ENCODE data around the gene S100A7.
"Not testable (repeated sequence)": the region's sequence is repeated elsewhere in the genome, so short reads cannot be mapped to it uniquely, and the experiment has no call there.

S100A7 gene

GRCh38 chr1:153476491-153477093 lies 16.1 kb upstream of the S100A7 start:
- no peak for DNase-seq (ENCODE audit: low read depth in 2 of 2)

GRCh38 chr1:153475282-153475681 lies 14.8 kb upstream of the S100A7 start:
- DNase-seq (ENCODE audit: low read depth in 2 of 2): no peak

GRCh38 chr1:153474347-153474746 lies 13.9 kb upstream of the S100A7 start:
- DNase-seq (ENCODE audit: low read depth in 2 of 2): no peak

GRCh38 chr1:153470707-153471106 lies 10.3 kb upstream of the S100A7 start:
- DNase-seq (ENCODE audit: low read depth in 2 of 2): no peak

DNA sequence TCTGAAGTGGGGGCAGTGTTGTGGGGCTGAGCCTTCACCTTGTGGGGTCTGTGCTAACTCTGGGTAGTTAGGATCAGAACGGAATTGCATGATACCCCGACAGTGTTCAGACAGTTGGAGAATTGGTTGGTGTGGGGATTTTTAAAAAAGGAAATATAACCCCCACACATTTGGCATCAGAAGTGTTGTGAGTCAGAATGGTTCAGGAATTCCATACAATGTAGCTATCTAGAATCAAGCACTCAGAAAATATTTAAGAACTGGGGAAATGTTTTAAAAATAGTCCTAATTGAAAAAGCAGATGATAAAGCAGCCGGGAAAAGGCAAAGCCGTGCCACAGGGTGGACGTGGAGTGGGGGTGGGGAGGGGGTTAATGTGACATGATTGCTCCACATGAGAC lies 6.5 kb upstream of the S100A7 start:
- no peak for DNase-seq (ENCODE audit: low read depth in 2 of 2)

DNA sequence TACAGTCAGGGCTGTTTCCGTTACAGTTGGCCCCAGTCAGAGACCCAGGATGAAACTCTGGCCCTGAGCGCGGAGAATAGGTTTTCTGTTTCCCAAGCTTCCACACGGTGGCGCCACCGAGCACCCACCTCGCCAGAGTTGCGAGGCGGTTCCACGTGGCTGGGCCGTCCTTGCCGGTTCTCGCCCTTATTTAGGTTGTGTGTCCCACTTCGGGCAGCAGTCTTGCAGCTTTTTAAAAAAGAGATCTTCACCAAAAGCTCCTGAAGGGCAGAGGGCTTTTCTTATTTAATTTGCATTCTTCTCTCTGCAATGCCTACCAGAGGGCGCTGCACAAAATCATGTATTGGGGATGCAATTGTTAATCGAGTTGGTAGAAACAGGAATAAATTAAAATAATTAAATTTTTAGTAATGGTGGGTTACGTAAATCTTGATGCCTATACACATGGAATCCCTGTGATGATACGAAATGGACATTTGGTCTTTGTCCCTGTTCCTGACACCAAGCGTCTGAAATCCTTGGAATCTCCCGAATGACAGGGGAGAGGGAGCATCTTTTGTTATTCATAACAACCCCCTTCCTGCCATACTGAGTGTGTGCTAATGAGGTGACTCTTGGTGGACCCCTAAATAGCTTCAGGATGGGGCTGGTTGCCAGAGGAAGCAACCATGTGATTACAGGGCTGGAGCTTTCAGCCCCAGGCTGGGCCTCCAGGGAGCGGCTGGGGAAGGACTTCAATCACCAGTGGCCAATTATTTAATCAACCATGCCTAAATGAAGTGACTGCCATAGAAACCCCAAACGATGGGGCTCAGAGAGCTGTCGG lies 5.6 kb upstream of the S100A7 start:
- peak; percentile 36 to 42 for DNase-seq (ENCODE audit: low read depth in 2 of 2)

DNA sequence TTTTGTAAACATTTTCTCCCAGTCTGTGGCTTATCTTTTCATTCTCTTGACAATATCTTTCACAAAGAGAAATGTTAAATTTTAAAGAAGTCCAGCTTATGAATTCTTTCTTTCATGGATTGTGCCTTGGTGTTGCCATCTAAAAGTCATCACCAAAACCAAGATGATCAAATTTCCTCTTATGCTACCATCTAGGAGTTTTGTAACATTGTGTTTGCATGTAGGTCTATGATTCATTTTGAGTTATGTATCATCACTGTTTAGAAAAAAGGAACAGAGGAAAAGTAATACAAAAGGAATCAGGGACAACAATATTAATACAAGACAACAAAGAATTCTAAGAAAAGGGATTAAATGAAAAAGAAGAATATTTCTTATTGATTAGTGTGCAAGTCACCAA lies 2.3 kb upstream of the S100A7 start:
- DNase-seq (ENCODE audit: low read depth in 2 of 2): not testable (repeated sequence)

DNA sequence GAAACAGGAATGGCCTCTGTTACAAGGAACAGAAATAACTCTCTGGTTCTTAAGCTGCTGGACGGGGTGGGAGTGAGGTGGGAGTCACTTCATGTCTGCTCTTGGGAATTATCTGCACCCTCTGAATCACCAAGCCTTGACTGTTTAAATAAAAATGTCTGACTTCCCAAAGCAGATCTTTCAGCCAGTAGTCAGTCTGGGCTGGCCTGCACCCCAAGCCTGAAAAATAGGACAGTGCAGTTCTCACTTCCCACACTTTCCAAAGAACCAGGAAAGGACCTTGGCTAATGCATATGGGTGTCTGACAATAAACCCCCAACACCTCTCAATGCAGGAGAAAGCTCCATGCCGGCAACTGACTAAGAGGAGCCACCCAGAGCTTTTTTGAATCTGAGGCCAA lies 796 bp downstream of the S100A7 start:
- no peak for DNase-seq (ENCODE audit: low read depth in 2 of 2)

- DNase-seq (ENCODE audit: low read depth in 2 of 2): no peak
These were observed 4.1 kb downstream of the S100A7 start for GRCh38 chr1:153456396-153456795.

DNA sequence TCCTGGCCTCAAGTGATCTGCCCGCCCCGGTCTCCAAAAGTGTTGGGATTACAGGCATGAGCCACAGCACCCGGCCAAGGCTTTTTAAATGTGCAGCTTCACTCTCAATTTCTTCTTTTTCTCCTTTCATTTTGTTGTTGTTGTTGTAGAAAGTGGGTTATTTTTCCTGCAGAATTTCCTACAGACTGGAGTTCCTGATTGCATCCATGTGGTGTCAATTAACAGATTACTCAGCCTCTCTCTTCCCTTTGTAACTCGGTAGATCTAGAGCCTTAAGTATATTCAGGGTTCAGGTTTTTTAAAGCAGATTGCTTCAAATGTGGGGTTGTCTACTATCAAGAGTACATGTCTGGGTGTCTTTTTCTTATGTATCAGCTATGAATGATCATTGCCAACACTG lies 11.6 kb downstream of the S100A7 start:
- DNase-seq (ENCODE audit: low read depth in 2 of 2): not testable (repeated sequence)

DNA sequence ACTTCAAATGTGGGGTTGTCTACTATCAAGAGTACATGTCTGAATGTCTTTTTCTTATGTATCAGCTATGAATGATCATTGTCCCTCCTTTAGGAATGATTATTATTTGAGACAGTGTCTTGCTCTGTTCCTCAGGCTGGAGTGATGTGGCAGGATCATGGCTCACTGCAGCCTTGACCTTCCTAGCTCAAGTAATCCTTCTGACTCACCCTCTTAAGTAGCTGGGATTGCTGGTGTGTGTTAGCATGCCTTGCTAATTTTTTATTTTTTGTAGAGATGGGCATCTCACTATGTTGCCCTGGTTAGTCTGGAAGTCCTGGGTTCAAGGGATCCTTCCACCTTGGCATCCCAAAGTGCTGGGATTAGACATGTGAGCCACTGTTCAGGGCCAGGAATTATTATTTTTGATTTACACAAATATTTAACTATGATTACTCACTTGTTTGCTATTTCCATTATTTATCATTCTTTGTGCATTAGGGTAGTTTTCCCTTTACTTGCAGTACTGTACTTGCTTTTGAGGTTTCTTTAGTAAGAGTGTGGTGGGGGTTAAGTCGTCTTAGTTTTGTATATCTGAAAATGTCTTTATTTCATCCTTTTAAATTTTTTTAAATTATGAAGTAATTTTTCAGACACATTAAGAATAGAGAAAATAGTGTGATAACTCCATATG lies 12.8 kb downstream of the S100A7 start:
- no peak for DNase-seq (ENCODE audit: low read depth in 2 of 2)

- no peak for DNase-seq (ENCODE audit: low read depth in 2 of 2)
These were observed 16.4 kb downstream of the S100A7 start for GRCh38 chr1:153444078-153444477.

DNA sequence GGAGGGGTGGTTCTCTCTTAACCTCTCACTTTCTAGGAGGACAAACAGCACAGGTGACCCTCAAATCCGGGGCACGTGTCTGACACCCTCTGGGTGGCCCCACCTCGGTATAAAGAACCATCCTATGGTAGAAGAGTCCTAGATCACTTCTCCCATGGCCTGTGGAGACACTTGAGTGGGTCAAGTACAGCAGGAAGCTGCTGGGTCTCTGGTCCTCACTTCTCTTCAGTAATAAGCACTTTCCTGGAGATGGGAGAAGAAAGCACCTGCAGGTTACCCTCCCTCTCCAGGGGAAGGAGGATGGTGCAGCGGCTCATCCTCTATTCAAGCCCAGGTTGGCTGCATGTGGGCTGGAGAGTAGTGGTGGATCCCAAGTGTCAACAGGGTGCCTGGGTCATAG lies 17.0 kb downstream of the S100A7 start:
- DNase-seq (ENCODE audit: low read depth in 2 of 2): no peak

DNA sequence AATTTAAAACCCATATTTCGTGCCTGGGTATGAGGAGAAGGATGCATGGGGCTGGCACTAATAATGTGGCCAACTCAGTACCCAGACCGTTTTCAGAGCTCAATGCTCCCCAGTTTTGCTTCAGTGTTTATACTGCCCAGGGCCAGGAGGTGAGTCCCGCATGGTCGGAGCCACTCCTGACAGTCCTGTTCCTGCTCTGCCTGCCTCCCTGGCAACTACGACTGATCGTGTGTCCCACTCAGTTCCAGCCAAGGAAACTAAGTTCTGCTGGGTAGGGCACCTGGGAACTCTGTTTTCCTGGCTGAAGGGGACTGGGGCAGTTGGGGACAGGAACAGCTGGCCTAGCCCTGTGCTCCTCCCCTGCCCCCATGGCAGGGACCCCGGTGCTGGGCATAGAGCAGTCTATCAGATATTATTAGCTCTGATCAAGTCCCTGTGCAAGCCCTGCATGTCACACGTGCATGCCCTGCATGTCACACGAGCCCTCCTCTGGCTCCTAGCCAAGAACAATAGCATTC lies 19.2 kb downstream of the S100A7 start:
- DNase-seq (ENCODE audit: low read depth in 2 of 2): no peak

- no peak for DNase-seq (ENCODE audit: low read depth in 2 of 2)
These were observed 21.2 kb downstream of the S100A7 start for GRCh38 chr1:153439273-153439672.

DNA sequence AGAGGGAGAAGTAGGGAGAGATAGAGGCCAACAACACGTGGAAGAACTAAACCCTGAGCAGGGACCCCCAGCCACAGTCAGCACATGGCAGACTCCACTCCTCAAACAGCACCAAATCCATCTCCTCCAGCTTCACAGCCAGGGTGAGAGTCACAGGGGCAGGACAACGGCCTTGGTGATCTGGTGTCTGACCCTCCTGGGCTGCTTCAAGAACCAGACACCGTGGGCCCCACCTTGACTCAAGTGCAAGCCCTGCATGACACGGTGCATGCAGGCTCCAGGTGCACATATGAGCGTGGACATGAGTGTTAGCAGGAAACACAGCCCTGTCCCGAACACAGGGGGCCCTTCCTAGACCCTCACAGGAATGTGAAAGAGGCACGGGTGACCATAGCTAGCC lies 21.9 kb downstream of the S100A7 start:
- DNase-seq (ENCODE audit: low read depth in 2 of 2): no peak

- no peak for DNase-seq (ENCODE audit: low read depth in 2 of 2)
These were observed 23.2 kb downstream of the S100A7 start for GRCh38 chr1:153437236-153437635.

DNA sequence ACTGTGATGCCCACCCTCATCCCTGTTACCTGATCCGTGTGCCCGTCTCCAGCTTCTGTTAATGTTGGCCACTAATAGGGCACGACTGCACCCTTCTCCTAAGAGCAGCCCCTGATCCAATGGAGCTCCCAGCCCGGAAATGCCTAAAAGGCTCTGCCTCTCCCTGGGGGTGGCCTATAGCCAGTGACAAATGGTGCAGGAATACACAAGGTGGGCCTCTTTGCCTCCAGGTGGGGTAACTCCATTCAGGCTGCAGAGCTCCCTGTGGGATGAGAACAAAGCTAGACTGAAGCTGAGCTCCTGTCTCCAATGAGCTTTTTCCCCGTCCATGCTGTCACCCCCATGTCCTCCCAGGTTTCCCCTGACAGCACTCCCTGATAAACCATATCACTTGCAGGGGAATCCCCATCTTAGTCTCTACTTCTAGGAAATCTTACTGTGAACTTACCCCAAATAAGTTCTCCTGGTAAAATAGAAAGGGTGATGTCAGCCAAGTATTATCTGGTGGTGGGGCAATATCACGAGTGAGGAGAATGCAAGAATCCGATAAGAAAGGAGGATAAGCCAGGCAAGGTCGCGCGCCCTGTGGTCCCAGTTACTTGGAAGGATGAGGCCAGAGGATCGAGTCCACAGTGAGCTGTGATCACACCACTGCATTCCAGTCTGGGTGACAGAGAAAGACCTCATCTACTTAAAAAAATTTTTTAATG lies 25.6 kb downstream of the S100A7 start:
- no peak for DNase-seq (ENCODE audit: low read depth in 2 of 2)

DNA sequence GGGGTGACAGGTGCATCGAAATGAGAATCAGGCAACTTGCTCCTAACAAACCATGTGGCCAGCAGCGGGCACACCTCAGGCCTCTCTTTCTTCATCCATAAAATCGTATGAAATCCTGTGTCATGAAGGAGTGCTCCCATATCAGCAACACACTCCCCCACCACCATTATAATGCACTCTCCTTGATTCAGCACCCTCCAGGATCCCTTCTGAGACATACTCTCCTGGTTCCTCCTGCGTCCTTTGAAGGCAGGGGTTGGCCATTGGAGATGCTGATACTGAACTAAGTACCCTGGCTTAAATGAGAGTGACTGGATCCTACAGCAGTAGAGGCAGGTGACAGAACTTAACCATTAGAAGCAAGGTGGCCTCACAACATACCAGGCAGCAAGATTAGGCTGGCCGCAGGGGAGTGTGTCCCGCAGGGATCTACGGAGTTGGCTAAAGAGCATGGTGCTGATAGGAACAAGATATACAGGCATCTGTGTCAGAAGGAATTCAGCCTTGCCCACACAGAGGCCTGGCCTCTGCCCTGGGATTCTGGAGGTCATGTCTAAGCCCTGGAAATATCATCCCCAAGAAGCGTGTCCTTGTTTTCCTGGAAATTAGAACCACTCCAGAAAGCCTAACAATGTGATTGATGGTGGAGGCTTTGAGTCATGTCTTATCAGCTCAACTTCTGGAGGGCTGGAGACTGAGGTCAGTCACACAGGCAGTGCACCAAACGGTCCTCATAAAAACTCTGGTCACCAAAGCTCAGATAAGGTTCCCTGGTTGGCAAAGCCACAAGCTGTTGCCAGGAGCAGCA lies 27.4 kb downstream of the S100A7 start:
- no peak for DNase-seq (ENCODE audit: low read depth in 2 of 2)

- DNase-seq (ENCODE audit: low read depth in 2 of 2): no peak
These were observed 28.5 kb downstream of the S100A7 start for GRCh38 chr1:153431928-153432327.

DNA sequence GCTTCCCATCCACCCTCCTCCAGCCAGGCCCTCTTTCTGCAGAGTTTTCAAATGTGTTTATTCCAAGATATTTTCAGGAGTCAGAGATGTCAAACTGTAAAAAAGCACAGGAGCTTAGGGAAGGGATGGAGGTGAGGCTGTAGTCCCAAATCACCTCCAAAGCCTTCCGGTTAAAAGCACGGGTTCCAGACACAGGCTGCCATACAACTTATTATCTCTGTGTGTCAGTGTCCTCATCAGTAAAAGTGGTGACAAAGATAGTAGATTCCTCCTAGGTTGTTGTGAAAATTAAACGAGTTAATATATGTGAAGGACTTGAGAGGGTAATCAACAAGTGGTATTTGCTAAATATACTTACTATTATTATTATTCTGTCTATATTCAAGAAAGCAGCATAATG lies 29.0 kb downstream of the S100A7 start:
- DNase-seq (ENCODE audit: low read depth in 2 of 2): no peak

Measured in stimulated activated CD8-positive, alpha-beta memory T cell treated with anti-CD3 and anti-CD28 coated beads, Interleukin-15, amount 100 ng/mL, for 48 hours (primary cell).